HEK293 (cell line): ENCODE measurements around the gene ESRRA.

Experiments used
- CTCF ChIA-PET: fragments of 350-600 bp; formaldehyde crosslinking; extraction: SDS; loops from one replicate; lab custom pipeline; 2021; ENCODE audit warnings: antibody characterized with exemption; lab: Yijun Ruan, JAX
- POLR2A ChIA-PET: fragments of 300-600 bp; formaldehyde crosslinking; extraction: SDS; loops from one replicate; lab custom pipeline; 2020; ENCODE audit warnings: antibody characterized with exemption, inconsistent platforms; lab: Yijun Ruan, JAX
- H3K27ac ChIP-seq: fragments of 200-500 bp; sonication (Bioruptor generic); 2 replicates; pipeline ENCODE4 v1.5.1; 2014; ENCODE audit warnings: low read depth, low read length, control low read depth, inconsistent platforms; ENCODE audit errors: extremely low read depth
- H3K36me3 ChIP-seq, 2 experiments: fragments of 200-500 bp in 1 of 2; sonication (Bioruptor generic) in 1 of 2; 1 replicate in 1 of 2; 2 replicates in 1 of 2; pipeline ENCODE4 v1.5.1; 2014 to 2017; ENCODE audit warnings: inconsistent platforms in 2 of 2, low read length in 2 of 2; ENCODE audit not compliant: control insufficient read depth in 2 of 2, insufficient read depth in 1 of 2
- H3K4me1 ChIP-seq: fragments of 200-500 bp; sonication (Bioruptor generic); 2 replicates; pipeline ENCODE4 v1.5.1; 2014; ENCODE audit warnings: mild to moderate bottlenecking, low read length, inconsistent platforms; ENCODE audit not compliant: control insufficient read depth, insufficient read depth
- H3K4me3 ChIP-seq: 2 replicates; pipeline ENCODE4 v1.5.1; 2011; ENCODE audit warnings: low read depth, mild to moderate bottlenecking, control low read depth, low read length, moderate library complexity
- H3K9me3 ChIP-seq: fragments of 200-500 bp; sonication (Bioruptor generic); 2 replicates; pipeline ENCODE4 v1.5.1; 2014; ENCODE audit warnings: low read depth, low read length, inconsistent platforms; ENCODE audit not compliant: control insufficient read depth, insufficient read depth
- GLIS2 ChIP-seq: fragments of 450-650 bp; formaldehyde crosslinking; IDR thresholded peaks from 2 replicates; pipeline ENCODE4 v1.5.1; 2016; ENCODE audit warnings: missing biosample characterization, missing genetic modification characterization
- HOXC10 ChIP-seq: sonication (generic); formaldehyde crosslinking; IDR thresholded peaks from 2 replicates; pipeline ENCODE4 v1.8.1; 2023; ENCODE audit warnings: mild to moderate bottlenecking, missing genetic modification reagents
- KLF9 ChIP-seq: fragments of 450-650 bp; formaldehyde crosslinking; IDR thresholded peaks from 2 replicates; pipeline ENCODE4 v1.5.1; 2016; ENCODE audit warnings: missing biosample characterization, missing genetic modification characterization, low read depth
- RBAK ChIP-seq: fragments of 450-650 bp; formaldehyde crosslinking; IDR thresholded peaks from 2 replicates; pipeline ENCODE4 v1.5.1; 2016; ENCODE audit warnings: missing biosample characterization, missing genetic modification characterization
- SP2 ChIP-seq: fragments of 450-650 bp; formaldehyde crosslinking; IDR thresholded peaks from 2 replicates; pipeline ENCODE4 v1.5.1; 2016; ENCODE audit warnings: missing biosample characterization, missing genetic modification characterization
- YY1 ChIP-seq: fragments of 450-650 bp; formaldehyde crosslinking; IDR thresholded peaks from 2 replicates; pipeline ENCODE4 v1.5.1; 2018; ENCODE audit warnings: missing biosample characterization, missing genetic modification characterization
- ZBTB21 ChIP-seq: fragments of 450-650 bp; formaldehyde crosslinking; IDR thresholded peaks from 2 replicates; pipeline ENCODE4 v1.5.1; 2017; ENCODE audit warnings: missing biosample characterization, missing genetic modification characterization
- ZBTB48 ChIP-seq: fragments of 450-650 bp; formaldehyde crosslinking; IDR thresholded peaks from 2 replicates; pipeline ENCODE4 v1.5.1; 2016; ENCODE audit warnings: missing biosample characterization, missing genetic modification characterization
- ZBTB8A ChIP-seq: fragments of 450-650 bp; formaldehyde crosslinking; IDR thresholded peaks from 2 replicates; pipeline ENCODE4 v1.5.1; 2016; ENCODE audit warnings: missing biosample characterization, missing genetic modification characterization
- ZEB2 ChIP-seq: fragments of 450-650 bp; formaldehyde crosslinking; IDR thresholded peaks from 2 replicates; pipeline ENCODE4 v1.5.1; 2016; ENCODE audit warnings: missing biosample characterization, missing genetic modification characterization
- ZFP69B ChIP-seq: fragments of 450-650 bp; formaldehyde crosslinking; IDR thresholded peaks from 2 replicates; pipeline ENCODE4 v1.5.1; 2016; ENCODE audit warnings: missing biosample characterization, missing genetic modification characterization
- ZIC2 ChIP-seq: fragments of 450-650 bp; formaldehyde crosslinking; IDR thresholded peaks from 2 replicates; pipeline ENCODE4 v1.5.1; 2016; ENCODE audit warnings: missing biosample characterization, missing genetic modification characterization
- ZNF146 ChIP-seq: fragments of 450-650 bp; formaldehyde crosslinking; IDR thresholded peaks from 2 replicates; pipeline ENCODE4 v1.5.1; 2016; ENCODE audit warnings: missing biosample characterization, missing genetic modification characterization
- ZNF157 ChIP-seq: fragments of 450-650 bp; formaldehyde crosslinking; IDR thresholded peaks from 2 replicates; pipeline ENCODE4 v1.5.1; 2016; ENCODE audit warnings: missing biosample characterization, missing genetic modification characterization
- ZNF175 ChIP-seq: fragments of 450-650 bp; formaldehyde crosslinking; IDR thresholded peaks from 2 replicates; pipeline ENCODE4 v1.5.1; 2016; ENCODE audit warnings: missing biosample characterization, missing genetic modification characterization
- ZNF335 ChIP-seq: fragments of 450-650 bp; formaldehyde crosslinking; conservative IDR thresholded peaks from 2 replicates; pipeline ENCODE4 v1.5.1; 2016; ENCODE audit warnings: missing biosample characterization, missing genetic modification characterization
- ZNF341 ChIP-seq: fragments of 450-650 bp; formaldehyde crosslinking; IDR thresholded peaks from 2 replicates; pipeline ENCODE4; 2016; ENCODE audit warnings: low read depth, missing biosample characterization, missing genetic modification characterization
- ZNF416 ChIP-seq: fragments of 450-650 bp; formaldehyde crosslinking; IDR thresholded peaks from 2 replicates; pipeline ENCODE4 v1.5.1; 2016; ENCODE audit warnings: missing biosample characterization, missing genetic modification characterization
- ZNF626 ChIP-seq: fragments of 450-650 bp; sonication (Bioruptor Pico); formaldehyde crosslinking; IDR thresholded peaks from 2 replicates; pipeline ENCODE4 v1.5.1; 2018; ENCODE audit warnings: missing biosample characterization, missing genetic modification characterization, inconsistent platforms
- ZNF629 ChIP-seq: fragments of 450-650 bp; formaldehyde crosslinking; IDR thresholded peaks from 2 replicates; pipeline ENCODE4 v1.5.1; 2017; ENCODE audit warnings: missing biosample characterization, missing genetic modification characterization
- ZNF654 ChIP-seq: fragments of 450-650 bp; formaldehyde crosslinking; IDR thresholded peaks from 2 replicates; pipeline ENCODE4 v1.5.1; 2016; ENCODE audit warnings: low read depth, missing biosample characterization, missing genetic modification characterization
- ZSCAN30 ChIP-seq: fragments of 450-650 bp; IDR thresholded peaks from 2 replicates; pipeline ENCODE4 v1.5.1; 2018; ENCODE audit warnings: missing biosample characterization, mild to moderate bottlenecking, missing genetic modification characterization, moderate library complexity
- ZXDB ChIP-seq: fragments of 450-650 bp; formaldehyde crosslinking; IDR thresholded peaks from 2 replicates; pipeline ENCODE4 v1.5.1; 2016; ENCODE audit warnings: missing biosample characterization, missing genetic modification characterization
- TF ChIP-seq, protein P1 (sequence below): fragments of 450-650 bp; formaldehyde crosslinking; IDR thresholded peaks from 2 replicates; pipeline ENCODE4 v1.5.1; 2016; ENCODE audit warnings: missing biosample characterization, missing genetic modification characterization
- TF ChIP-seq, protein P2 (sequence below): fragments of 450-650 bp; formaldehyde crosslinking; IDR thresholded peaks from 2 replicates; pipeline ENCODE4 v1.5.1; 2016; ENCODE audit warnings: missing biosample characterization, missing genetic modification characterization
- TF ChIP-seq, protein P3 (sequence below): fragments of 450-650 bp; formaldehyde crosslinking; IDR thresholded peaks from 2 replicates; pipeline ENCODE4 v1.5.1; 2016; ENCODE audit warnings: missing biosample characterization, missing genetic modification characterization
- TF ChIP-seq, protein P4 (sequence below): fragments of 450-650 bp; formaldehyde crosslinking; IDR thresholded peaks from 2 replicates; pipeline ENCODE4 v1.5.1; 2016; ENCODE audit warnings: missing biosample characterization, missing genetic modification characterization

Gene ESRRA

DNA sequence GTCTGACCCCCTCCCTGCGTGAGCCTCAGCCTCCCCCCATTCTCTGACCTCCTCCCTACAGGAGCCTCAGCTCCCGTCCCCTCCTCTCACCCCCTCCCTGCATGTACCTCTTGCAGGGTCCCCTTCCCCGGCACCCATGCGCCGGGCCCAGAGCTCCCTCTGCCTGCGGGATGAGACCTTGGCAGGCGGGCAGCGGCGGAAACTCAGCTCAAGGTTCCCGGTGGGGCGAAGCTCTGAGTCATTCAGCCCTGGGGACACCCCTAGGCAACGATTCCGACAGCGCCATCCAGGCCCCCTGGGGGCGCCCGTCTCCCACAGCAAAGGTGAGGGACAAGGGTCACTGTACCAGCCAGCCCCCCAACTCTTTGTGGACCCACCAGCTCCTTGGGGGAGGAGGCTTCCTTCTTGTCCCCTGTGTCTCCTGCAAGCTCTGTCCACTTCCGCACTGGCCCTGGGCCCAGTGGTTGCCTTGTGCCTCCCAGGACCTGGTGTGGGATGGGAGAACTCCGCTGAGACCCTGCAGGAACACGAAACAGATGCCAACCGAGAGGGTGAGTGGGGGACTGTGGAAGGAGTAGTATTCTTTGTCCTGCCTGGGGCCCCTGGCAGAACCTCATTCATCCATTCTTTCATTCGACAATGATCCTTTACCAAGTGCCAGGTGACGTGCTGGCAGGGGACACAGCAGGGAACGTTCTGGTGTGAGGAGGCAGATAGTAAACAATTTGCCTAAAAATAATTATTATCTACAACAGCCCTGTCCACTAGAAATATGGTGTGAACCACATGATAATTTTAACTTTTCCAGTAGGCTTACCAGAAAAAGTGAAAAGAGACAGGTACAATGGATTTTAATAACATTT, 50.0 kb downstream of the ESRRA start:
- POLR2A ChIA-PET = interaction anchor here (0.5 to 3.7 kb wide), 14 partner anchors 9 to 289 kb away, joined by 3 to 34 read pairs (median 4); partner anchors contain the start of genes CATSPERZ, NUDT22, PRDX5 and STIP1
- TF ChIP-seq ZNF654 (tag by site-specific recombination) = peak; percentile 70
- TF ChIP-seq ZBTB48 (tag by site-specific recombination) = peak; percentile 70; the same call in 1 of the 2 replicates
- TF ChIP-seq, protein P1, sequence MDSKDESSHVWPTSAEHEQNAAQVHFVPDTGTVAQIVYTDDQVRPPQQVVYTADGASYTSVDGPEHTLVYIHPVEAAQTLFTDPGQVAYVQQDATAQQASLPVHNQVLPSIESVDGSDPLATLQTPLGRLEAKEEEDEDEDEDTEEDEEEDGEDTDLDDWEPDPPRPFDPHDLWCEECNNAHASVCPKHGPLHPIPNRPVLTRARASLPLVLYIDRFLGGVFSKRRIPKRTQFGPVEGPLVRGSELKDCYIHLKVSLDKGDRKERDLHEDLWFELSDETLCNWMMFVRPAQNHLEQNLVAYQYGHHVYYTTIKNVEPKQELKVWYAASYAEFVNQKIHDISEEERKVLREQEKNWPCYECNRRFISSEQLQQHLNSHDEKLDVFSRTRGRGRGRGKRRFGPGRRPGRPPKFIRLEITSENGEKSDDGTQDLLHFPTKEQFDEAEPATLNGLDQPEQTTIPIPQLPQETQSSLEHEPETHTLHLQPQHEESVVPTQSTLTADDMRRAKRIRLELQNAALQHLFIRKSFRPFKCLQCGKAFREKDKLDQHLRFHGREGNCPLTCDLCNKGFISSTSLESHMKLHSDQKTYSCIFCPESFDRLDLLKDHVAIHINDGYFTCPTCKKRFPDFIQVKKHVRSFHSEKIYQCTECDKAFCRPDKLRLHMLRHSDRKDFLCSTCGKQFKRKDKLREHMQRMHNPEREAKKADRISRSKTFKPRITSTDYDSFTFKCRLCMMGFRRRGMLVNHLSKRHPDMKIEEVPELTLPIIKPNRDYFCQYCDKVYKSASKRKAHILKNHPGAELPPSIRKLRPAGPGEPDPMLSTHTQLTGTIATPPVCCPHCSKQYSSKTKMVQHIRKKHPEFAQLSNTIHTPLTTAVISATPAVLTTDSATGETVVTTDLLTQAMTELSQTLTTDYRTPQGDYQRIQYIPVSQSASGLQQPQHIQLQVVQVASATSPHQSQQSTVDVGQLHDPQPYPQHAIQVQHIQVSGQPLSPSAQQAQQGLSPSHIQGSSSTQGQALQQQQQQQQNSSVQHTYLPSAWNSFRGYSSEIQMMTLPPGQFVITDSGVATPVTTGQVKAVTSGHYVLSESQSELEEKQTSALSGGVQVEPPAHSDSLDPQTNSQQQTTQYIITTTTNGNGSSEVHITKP (tag by site-specific recombination) = peak; percentile 30; the same call in 1 of the 2 replicates
- TF ChIP-seq YY1 (tag by site-specific recombination) = no peak
- no peak for TF ChIP-seq SP2
- TF ChIP-seq ZBTB8A (tag by site-specific recombination) = peak; percentile 58
- no peak for TF ChIP-seq ZBTB21 (tag by site-specific recombination)
- TF ChIP-seq ZNF626 = no peak
- peak; percentile 53; the same call in 1 of the 2 replicates for TF ChIP-seq ZFP69B (tag by site-specific recombination)
- no peak for TF ChIP-seq ZNF157 (tag by site-specific recombination)
- TF ChIP-seq, protein P2, sequence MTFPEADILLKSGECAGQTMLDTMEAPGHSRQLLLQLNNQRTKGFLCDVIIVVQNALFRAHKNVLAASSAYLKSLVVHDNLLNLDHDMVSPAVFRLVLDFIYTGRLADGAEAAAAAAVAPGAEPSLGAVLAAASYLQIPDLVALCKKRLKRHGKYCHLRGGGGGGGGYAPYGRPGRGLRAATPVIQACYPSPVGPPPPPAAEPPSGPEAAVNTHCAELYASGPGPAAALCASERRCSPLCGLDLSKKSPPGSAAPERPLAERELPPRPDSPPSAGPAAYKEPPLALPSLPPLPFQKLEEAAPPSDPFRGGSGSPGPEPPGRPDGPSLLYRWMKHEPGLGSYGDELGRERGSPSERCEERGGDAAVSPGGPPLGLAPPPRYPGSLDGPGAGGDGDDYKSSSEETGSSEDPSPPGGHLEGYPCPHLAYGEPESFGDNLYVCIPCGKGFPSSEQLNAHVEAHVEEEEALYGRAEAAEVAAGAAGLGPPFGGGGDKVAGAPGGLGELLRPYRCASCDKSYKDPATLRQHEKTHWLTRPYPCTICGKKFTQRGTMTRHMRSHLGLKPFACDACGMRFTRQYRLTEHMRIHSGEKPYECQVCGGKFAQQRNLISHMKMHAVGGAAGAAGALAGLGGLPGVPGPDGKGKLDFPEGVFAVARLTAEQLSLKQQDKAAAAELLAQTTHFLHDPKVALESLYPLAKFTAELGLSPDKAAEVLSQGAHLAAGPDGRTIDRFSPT (tag by site-specific recombination) = peak; percentile 84
- no peak for TF ChIP-seq ZNF175 (tag by site-specific recombination)
- peak; percentile 64; the same call in 1 of the 2 replicates for TF ChIP-seq ZSCAN30 (tag by site-specific recombination)
- TF ChIP-seq, protein P3, sequence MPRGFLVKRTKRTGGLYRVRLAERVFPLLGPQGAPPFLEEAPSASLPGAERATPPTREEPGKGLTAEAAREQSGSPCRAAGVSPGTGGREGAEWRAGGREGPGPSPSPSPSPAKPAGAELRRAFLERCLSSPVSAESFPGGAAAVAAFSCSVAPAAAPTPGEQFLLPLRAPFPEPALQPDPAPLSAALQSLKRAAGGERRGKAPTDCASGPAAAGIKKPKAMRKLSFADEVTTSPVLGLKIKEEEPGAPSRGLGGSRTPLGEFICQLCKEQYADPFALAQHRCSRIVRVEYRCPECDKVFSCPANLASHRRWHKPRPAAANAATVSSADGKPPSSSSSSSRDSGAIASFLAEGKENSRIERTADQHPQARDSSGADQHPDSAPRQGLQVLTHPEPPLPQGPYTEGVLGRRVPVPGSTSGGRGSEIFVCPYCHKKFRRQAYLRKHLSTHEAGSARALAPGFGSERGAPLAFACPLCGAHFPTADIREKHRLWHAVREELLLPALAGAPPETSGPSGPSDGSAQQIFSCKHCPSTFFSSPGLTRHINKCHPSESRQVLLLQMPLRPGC (tag by site-specific recombination) = no peak
- TF ChIP-seq ZNF629 (tag by site-specific recombination) = peak; percentile 45; the same call in 1 of the 2 replicates
- TF ChIP-seq KLF9 (tag by site-specific recombination) = no peak
- TF ChIP-seq ZEB2 = peak; percentile 85
- TF ChIP-seq RBAK (tag by site-specific recombination) = no peak
- TF ChIP-seq ZNF341 = no peak; the same call in 1 of the 2 replicates
- TF ChIP-seq, protein P4, sequence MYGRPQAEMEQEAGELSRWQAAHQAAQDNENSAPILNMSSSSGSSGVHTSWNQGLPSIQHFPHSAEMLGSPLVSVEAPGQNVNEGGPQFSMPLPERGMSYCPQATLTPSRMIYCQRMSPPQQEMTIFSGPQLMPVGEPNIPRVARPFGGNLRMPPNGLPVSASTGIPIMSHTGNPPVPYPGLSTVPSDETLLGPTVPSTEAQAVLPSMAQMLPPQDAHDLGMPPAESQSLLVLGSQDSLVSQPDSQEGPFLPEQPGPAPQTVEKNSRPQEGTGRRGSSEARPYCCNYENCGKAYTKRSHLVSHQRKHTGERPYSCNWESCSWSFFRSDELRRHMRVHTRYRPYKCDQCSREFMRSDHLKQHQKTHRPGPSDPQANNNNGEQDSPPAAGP (tag by site-specific recombination) = 0 out of 2 replicates have a peak, but pooled peaks have one; percentile 30
- TF ChIP-seq ZIC2 = peak; percentile 83
- TF ChIP-seq GLIS2 = peak; percentile 94
- no peak for TF ChIP-seq HOXC10 (CRISPR knock-in tag)
- TF ChIP-seq ZXDB (tag by site-specific recombination) = 0 out of 2 replicates have a peak, but pooled peaks have one; percentile 20
- no peak for TF ChIP-seq ZNF146
- 0 out of 2 replicates have a peak, but pooled peaks have one; percentile 13 for TF ChIP-seq ZNF335
- no peak for TF ChIP-seq ZNF416 (tag by site-specific recombination)

More for the DNA sequence above, 50.0 kb downstream of the ESRRA start:
- no peaks in the 10 kb centered on the region; the same call in 1 of the 2 replicates for H3K4me1 ChIP-seq
- no peak overlapping the region; the same call in 1 of the 2 replicates for H3K4me3 ChIP-seq
- no peak overlapping the region for H3K27ac ChIP-seq
- H3K36me3 ChIP-seq = peaks cover 0 to 3% of the 10 kb centered on the region in 2 experiments; a peak in 1 of 3 replicates
- H3K9me3 ChIP-seq = no peaks in the 10 kb centered on the region
- CTCF ChIA-PET = interaction anchor here (0.6 to 7.8 kb wide), 51 partner anchors 9 to 1468 kb away, joined by 3 to 86 read pairs (median 5); partner anchors contain the start of genes CATSPERZ, CCDC88B, ESRRA and FERMT3
